B cell (primary cell): ENCODE results near the gene CCDC83. TPM values are rescaled to one million over a fixed set of nuclear protein-coding genes. Genes with fewer than 3 reads are reported as not detected.

Experiments used
- ATAC-seq: fragments of 200-7000 bp; cut with Tn5 transposase; one replicate; pipeline ENCODE4 v1.10.0; 2021; ENCODE audit warnings: low read depth, mild to moderate bottlenecking, moderate number of reproducible peaks, moderate library complexity
- CTCF ChIA-PET: fragments of 350-600 bp; sonication (Branson Sonifier 250); formaldehyde crosslinking; loops from one replicate; lab custom pipeline; 2021; ENCODE audit warnings: antibody characterized with exemption, inconsistent platforms; lab: Charles Lee
- POLR2A ChIA-PET: fragments of 350-600 bp; sonication (Branson Sonifier 250); formaldehyde crosslinking; loops from one replicate; lab custom pipeline; 2021; ENCODE audit warnings: antibody characterized with exemption; lab: Charles Lee
- DNase-seq: peaks from one replicate; pipeline ENCODE4 v3.0.0; 2013
- H2AFZ ChIP-seq: 2 replicates; pipeline ENCODE4 v1.6.1; 2012; ENCODE audit warnings: mild to moderate bottlenecking, low read depth, low read length; ENCODE audit not compliant: insufficient read depth, poor library complexity, severe bottlenecking
- H3K27ac ChIP-seq, 2 donors: 1 replicate in 1 of 2; 2 replicates in 1 of 2; pipeline ENCODE4 v1.5.1; 2012 to 2013; ENCODE audit warnings: low read length in 2 of 2, mild to moderate bottlenecking in 2 of 2, moderate library complexity in 1 of 2
- H3K27me3 ChIP-seq, 4 experiments: fragments of 200-600 bp in 1 of 4; sonication (generic) in 1 of 4; replicated peaks in 1 of 4; 1 replicate in 2 of 4; 2 replicates in 2 of 4; pipeline versions ENCODE4 v1.6.1 to v1.7.0; 2013 to 2016; ENCODE audit warnings: low read length in 3 of 4, mild to moderate bottlenecking in 2 of 4, mixed read lengths in 1 of 4, moderate library complexity in 1 of 4; ENCODE audit not compliant: insufficient read depth in 4 of 4, control insufficient read depth in 3 of 4; ENCODE audit errors: control extremely low read depth in 1 of 4
- H3K36me3 ChIP-seq, 2 experiments: replicated peaks in 1 of 2; 1 replicate in 1 of 2; 2 replicates in 1 of 2; pipeline versions ENCODE4 v1.6.1 to v1.7.1; 2013; ENCODE audit warnings: low read length in 1 of 2; ENCODE audit not compliant: insufficient read depth in 2 of 2, control insufficient read depth in 1 of 2; ENCODE audit errors: control extremely low read depth in 1 of 2, extremely low read depth in 1 of 2
- H3K4me1 ChIP-seq, 2 donors: fragments of 200-600 bp in 1 of 2; sonication (generic) in 1 of 2; 1 replicate in 1 of 2; 2 replicates in 1 of 2; pipeline versions ENCODE4 v1.5.1 to v1.6.1; 2013 to 2017; ENCODE audit warnings: low read length in 2 of 2; ENCODE audit not compliant: control insufficient read depth in 2 of 2, insufficient read depth in 2 of 2
- H3K4me2 ChIP-seq: replicated peaks from 2 replicates; pipeline ENCODE3; 2012; ENCODE audit warnings: mild to moderate bottlenecking, low read depth, low read length; ENCODE audit not compliant: poor library complexity, severe bottlenecking
- H3K4me3 ChIP-seq, 5 experiments: fragments of 200-600 bp in 1 of 5; sonication (generic) in 1 of 5; 1 replicate in 3 of 5; 2 replicates in 2 of 5; pipeline versions ENCODE4 v1.5.1 to v1.7.0; 2011 to 2016; ENCODE audit warnings: low read length in 4 of 5, mild to moderate bottlenecking in 4 of 5, low read depth in 2 of 5, control low read depth in 1 of 5, moderate library complexity in 1 of 5; ENCODE audit not compliant: insufficient read depth in 1 of 5; ENCODE audit errors: control extremely low read depth in 1 of 5, extremely low read depth in 1 of 5
- H3K79me2 ChIP-seq: fragments of 200-600 bp; sonication (generic); one replicate; pipeline ENCODE4 v1.6.0; 2016; ENCODE audit warnings: low read length; ENCODE audit not compliant: control insufficient read depth, insufficient read depth
- H3K9ac ChIP-seq: fragments of 200-600 bp; sonication (generic); 2 replicates; pipeline ENCODE4 v1.6.1; 2017; ENCODE audit warnings: mild to moderate bottlenecking, low read length, moderate library complexity
- H3K9me3 ChIP-seq, 3 donors: one replicate each; pipeline versions ENCODE4 v1.6.1 to v1.7.1; 2013; ENCODE audit warnings: low read length in 2 of 3; ENCODE audit not compliant: control insufficient read depth in 2 of 3, insufficient read depth in 1 of 3; ENCODE audit errors: control extremely low read depth in 1 of 3
- H4K20me1 ChIP-seq: 2 replicates; pipeline ENCODE4 v1.6.0; 2012; ENCODE audit warnings: mild to moderate bottlenecking, low read length; ENCODE audit not compliant: insufficient read depth, control insufficient read depth, poor library complexity, severe bottlenecking
- H3K27ac Mint-ChIP-seq: one replicate; pipeline ENCODE4 v1.8.0; 2021; ENCODE audit warnings: mixed read lengths
- H3K27me3 Mint-ChIP-seq: one replicate; pipeline ENCODE4 v1.8.0; 2021; ENCODE audit warnings: mixed read lengths
- H3K4me1 Mint-ChIP-seq: one replicate; pipeline ENCODE4 v1.8.0; 2021; ENCODE audit warnings: mixed read lengths
- H3K4me3 Mint-ChIP-seq: one replicate; pipeline ENCODE4 v1.8.0; 2021; ENCODE audit warnings: mixed read lengths
- H3K9me3 Mint-ChIP-seq: one replicate; pipeline ENCODE4 v1.8.0; 2022; ENCODE audit warnings: mixed read lengths; ENCODE audit not compliant: insufficient read depth
- EZH2 ChIP-seq: IDR thresholded peaks from 2 replicates; pipeline ENCODE4 v1.6.1; 2012; ENCODE audit warnings: borderline replicate concordance, low read depth, mild to moderate bottlenecking, moderate library complexity, low read length; ENCODE audit not compliant: insufficient read depth, poor library complexity, severe bottlenecking
- WGBS: methylation state at CpG from one replicate; pipeline ENCODE4 v1.1.5; 2013; ENCODE audit warnings: missing lambda C conversion rate; ENCODE audit not compliant: insufficient coverage; 5-methylcytosine and 5-hydroxymethylcytosine counted together
- intact Hi-C: fragments of 100-400 bp; cut with micrococcal nuclease; formaldehyde crosslinking; loops from one replicate; pipeline ENCODE4 v1.10.0; 2022
- polyA plus RNA-seq: library from polyadenylated mRNA; depleted of rRNA; stranded (reverse); fragments of >200 nt; gene quantifications from 2 replicates; pipeline ENCODE4 v1.2.3, GENCODE V29; 2012
- total RNA-seq, 2 donors: library from RNA; stranded (reverse); fragments of 120-200 nt in 1 of 2; gene quantifications; 1 replicate in 1 of 2; 2 replicates in 1 of 2; pipeline versions ENCODE4 v1.2.3 to v1.2.4, GENCODE V29; 2013 to 2022
- TF ChIP-seq, protein P1 (sequence below): fragments of 200-600 bp; IDR thresholded peaks from one replicate; pipeline ENCODE4 v1.8.0; 2022; ENCODE audit warnings: antibody characterized with exemption, mild to moderate bottlenecking

The CCDC83 gene
- total and polyA plus RNA-seq, 2 donors (not counting 1 experiment from before 2014, with no cell fraction given): not detected

DNA sequence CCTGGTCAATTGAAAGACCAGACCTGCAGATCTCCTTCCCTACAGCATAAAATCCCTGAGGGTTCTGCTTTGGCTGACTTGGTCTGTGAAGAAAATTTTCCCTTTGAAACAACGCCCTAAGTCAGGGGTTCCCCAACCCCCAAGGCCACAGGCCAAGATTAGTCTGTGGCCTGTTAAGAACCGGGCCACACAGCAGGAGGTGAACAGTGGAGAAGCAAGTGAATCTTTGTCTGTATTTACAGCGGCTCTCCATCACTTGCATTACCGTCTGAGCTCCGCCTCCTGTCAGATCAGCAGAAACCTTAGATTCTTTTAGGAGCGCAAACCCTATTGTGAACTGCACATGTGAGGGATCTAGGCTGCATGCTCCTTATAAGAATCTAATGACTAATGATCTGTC is 38.2 kb downstream of the CCDC83 start:
- no peak overlapping the region for H3K9ac ChIP-seq
- no peaks in the 10 kb centered on the region for H4K20me1 ChIP-seq
- ATAC-seq: no peak
- TF ChIP-seq, protein P1, sequence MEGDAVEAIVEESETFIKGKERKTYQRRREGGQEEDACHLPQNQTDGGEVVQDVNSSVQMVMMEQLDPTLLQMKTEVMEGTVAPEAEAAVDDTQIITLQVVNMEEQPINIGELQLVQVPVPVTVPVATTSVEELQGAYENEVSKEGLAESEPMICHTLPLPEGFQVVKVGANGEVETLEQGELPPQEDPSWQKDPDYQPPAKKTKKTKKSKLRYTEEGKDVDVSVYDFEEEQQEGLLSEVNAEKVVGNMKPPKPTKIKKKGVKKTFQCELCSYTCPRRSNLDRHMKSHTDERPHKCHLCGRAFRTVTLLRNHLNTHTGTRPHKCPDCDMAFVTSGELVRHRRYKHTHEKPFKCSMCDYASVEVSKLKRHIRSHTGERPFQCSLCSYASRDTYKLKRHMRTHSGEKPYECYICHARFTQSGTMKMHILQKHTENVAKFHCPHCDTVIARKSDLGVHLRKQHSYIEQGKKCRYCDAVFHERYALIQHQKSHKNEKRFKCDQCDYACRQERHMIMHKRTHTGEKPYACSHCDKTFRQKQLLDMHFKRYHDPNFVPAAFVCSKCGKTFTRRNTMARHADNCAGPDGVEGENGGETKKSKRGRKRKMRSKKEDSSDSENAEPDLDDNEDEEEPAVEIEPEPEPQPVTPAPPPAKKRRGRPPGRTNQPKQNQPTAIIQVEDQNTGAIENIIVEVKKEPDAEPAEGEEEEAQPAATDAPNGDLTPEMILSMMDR: no peak
- no peak for TF ChIP-seq EZH2
- 100% methylated on average over 1 of the region's 6 CpGs for WGBS
- H3K79me2 ChIP-seq: no peaks in the 10 kb centered on the region
- H3K4me2 ChIP-seq: no peak overlapping the region
- no peak for DNase-seq
- no peak overlapping the region for H3K27ac ChIP-seq
- ChIA-PET CTCF (no interaction called here), POLR2A (no interaction called here)
- no peaks in the 10 kb centered on the region for H3K27me3 ChIP-seq
- H3K9me3 Mint-ChIP-seq: no peaks in the 10 kb centered on the region
- intact Hi-C loops: no loop called here
- no peaks in the 10 kb centered on the region for H3K36me3 ChIP-seq
- H3K27me3 Mint-ChIP-seq: no peaks in the 10 kb centered on the region
- H3K27ac Mint-ChIP-seq: no peak overlapping the region
- H3K4me1 ChIP-seq: no peaks in the 10 kb centered on the region
- no peaks in the 10 kb centered on the region for H3K4me1 Mint-ChIP-seq
- H3K4me3 Mint-ChIP-seq: no peak overlapping the region
- no peak overlapping the region for H2AFZ ChIP-seq
- H3K9me3 ChIP-seq: peaks cover 0 to 3% (median 0%) of the 10 kb centered on the region in 3 donors
- no peak overlapping the region for H3K4me3 ChIP-seq

DNA sequence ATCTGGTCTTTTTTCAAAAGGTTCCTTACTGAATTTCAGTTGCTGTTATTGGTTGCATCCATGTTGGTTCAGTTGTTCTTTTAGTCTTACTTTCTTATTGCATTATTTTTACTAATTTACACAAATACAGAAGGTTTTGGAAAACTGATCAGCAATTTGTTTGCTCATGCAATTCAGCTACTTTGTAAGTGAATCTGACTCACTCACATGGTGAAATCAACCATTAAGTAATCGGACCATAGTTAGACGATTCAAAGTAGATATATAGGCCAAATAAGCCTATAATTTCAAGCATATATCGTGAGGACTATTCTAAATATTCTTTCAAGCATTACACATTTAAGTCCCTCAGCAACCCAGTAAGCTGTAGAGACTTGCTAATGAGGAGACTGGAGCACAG is 41.7 kb downstream of the CCDC83 start:
- ATAC-seq: no peak
- TF ChIP-seq, protein P1: no peak
- TF ChIP-seq EZH2: no peak
- Mint-ChIP-seq H3K4me3 (no peak overlapping the region), H3K27me3 (no peaks in the 10 kb centered on the region), H3K27ac (no peak overlapping the region), H3K9me3 (no peaks in the 10 kb centered on the region), H3K4me1 (no peaks in the 10 kb centered on the region)
- CTCF ChIA-PET: no interaction called here
- Histone ChIP-seq H3K4me1 (no peaks in the 10 kb centered on the region), H3K27me3 (no peaks in the 10 kb centered on the region), H3K4me2 (no peak overlapping the region), H3K4me3 (no peak overlapping the region), H3K9me3 (peaks cover 0 to 3% (median 0%) of the 10 kb centered on the region in 3 donors), H3K27ac (no peak overlapping the region), H4K20me1 (no peaks in the 10 kb centered on the region), H3K9ac (no peak overlapping the region), H2AFZ (no peak overlapping the region), H3K36me3 (no peaks in the 10 kb centered on the region), H3K79me2 (no peaks in the 10 kb centered on the region)
- no peak for DNase-seq
- intact Hi-C loops: no loop called here
- POLR2A ChIA-PET: no interaction called here
- no CpG with 5 or more reads among the region's 3 CpGs for WGBS
